H1 (cell line): Measurements from ENCODE around the gene APOC4. TPM values are rescaled to one million over a fixed set of nuclear protein-coding genes. Genes with fewer than 3 reads are reported as not detected.
A peak's percentile ranks its signal among the peaks of the same experiment; 100 is the strongest.

Experiments used
- CTCF ChIA-PET: fragments of 300-600 bp; sonication (Branson Sonifier 250); formaldehyde crosslinking; loops from one replicate; lab custom pipeline; 2021; ENCODE audit not compliant: partially characterized antibody; lab: Charles Lee
- POLR2A ChIA-PET: fragments of 300-600 bp; sonication (Branson Sonifier 250); formaldehyde crosslinking; loops from one replicate; lab custom pipeline; 2021; ENCODE audit warnings: inconsistent platforms; ENCODE audit not compliant: partially characterized antibody; lab: Charles Lee
- DNase-seq, 2 experiments: peaks; one replicate each; pipeline versions ENCODE4 v3.0.0 to v3.0.0-alpha.2; 2010 to 2022; ENCODE audit warnings: low spot score in 2 of 2, low read depth in 1 of 2, mixed read lengths in 1 of 2
- FAIRE-seq: peaks from 2 replicates; lab custom pipeline; 2011; peaks lifted over from hg19 to GRCh38; lab: Jason Lieb, UNC
- H2AFZ ChIP-seq: 2 replicates; pipeline ENCODE4 v1.8.1; 2012; ENCODE audit warnings: low read length, inconsistent platforms
- H2AK5ac ChIP-seq: 2 replicates; pipeline ENCODE4 v1.6.1; 2013; ENCODE audit warnings: low read depth, low read length
- H2BK120ac ChIP-seq: replicated peaks from 2 replicates; pipeline ENCODE3; 2013; ENCODE audit warnings: low read depth, low read length, inconsistent platforms
- H2BK12ac ChIP-seq: 2 replicates; pipeline ENCODE4 v1.6.1; 2013; ENCODE audit warnings: low read depth, low read length
- H2BK15ac ChIP-seq: 2 replicates; pipeline ENCODE4 v1.6.1; 2013; ENCODE audit warnings: low read length
- H2BK20ac ChIP-seq: 2 replicates; pipeline ENCODE4 v1.6.1; 2013; ENCODE audit warnings: low read length
- H2BK5ac ChIP-seq: 2 replicates; pipeline ENCODE4 v1.6.1; 2013; ENCODE audit warnings: low read depth, low read length
- H3K14ac ChIP-seq: 2 replicates; pipeline ENCODE4 v1.6.1; 2013; ENCODE audit warnings: inconsistent platforms; ENCODE audit not compliant: insufficient read length
- H3K18ac ChIP-seq: 2 replicates; pipeline ENCODE4 v1.6.1; 2013; ENCODE audit warnings: low read length; ENCODE audit errors: extremely low read depth
- H3K23ac ChIP-seq: 2 replicates; pipeline ENCODE4 v1.6.1; 2013; ENCODE audit warnings: inconsistent platforms; ENCODE audit not compliant: insufficient read length
- H3K23me2 ChIP-seq: 2 replicates; pipeline ENCODE4 v1.6.1; 2013; ENCODE audit warnings: low read depth, low read length
- H3K27ac ChIP-seq: 2 replicates; pipeline ENCODE4 v1.6.1; 2011; ENCODE audit warnings: low read depth, low read length, inconsistent platforms
- H3K27me3 ChIP-seq, 4 experiments: replicated peaks in 1 of 4; 1 replicate in 1 of 4; 2 replicates in 3 of 4; pipeline versions ENCODE4 v1.6.1 to v1.8.1; 2011 to 2013; ENCODE audit warnings: low read length in 3 of 4, mild to moderate bottlenecking in 3 of 4, inconsistent platforms in 2 of 4, mixed read lengths in 2 of 4, moderate library complexity in 1 of 4; ENCODE audit not compliant: control insufficient read depth in 3 of 4, insufficient read depth in 3 of 4; ENCODE audit errors: extremely low read depth in 1 of 4
- H3K36me3 ChIP-seq, 4 experiments: 2 replicates each; pipeline versions ENCODE4 v1.6.1 to v1.8.1; 2011 to 2013; ENCODE audit warnings: mild to moderate bottlenecking in 4 of 4, low read length in 3 of 4, moderate library complexity in 2 of 4, control low read depth in 1 of 4, inconsistent platforms in 1 of 4; ENCODE audit not compliant: insufficient read depth in 4 of 4, control insufficient read depth in 2 of 4
- H3K4ac ChIP-seq: replicated peaks from 2 replicates; pipeline ENCODE3; 2013; ENCODE audit warnings: low read length, low read depth, mixed read lengths, inconsistent platforms; ENCODE audit not compliant: insufficient read length
- H3K4me1 ChIP-seq, 4 experiments: replicated peaks in 1 of 4; 1 replicate in 1 of 4; 2 replicates in 3 of 4; pipeline versions ENCODE4 v1.6.1 to v1.8.1; 2011 to 2013; ENCODE audit warnings: low read length in 3 of 4, inconsistent platforms in 2 of 4, mixed read lengths in 1 of 4; ENCODE audit not compliant: insufficient read depth in 4 of 4, control insufficient read depth in 3 of 4
- H3K4me2 ChIP-seq, 2 experiments: 2 replicates each; pipeline versions ENCODE4 v1.6.1 to v1.8.1; 2011 to 2013; ENCODE audit warnings: low read depth in 2 of 2, low read length in 2 of 2, control low read depth in 1 of 2, inconsistent platforms in 1 of 2, mild to moderate bottlenecking in 1 of 2; ENCODE audit not compliant: insufficient read depth in 1 of 2
- H3K4me3 ChIP-seq, 4 experiments: fragments of 200-600, 300-600 bp in 1 of 4; sonication (generic), shearing (Covaris generic), sonication (Bioruptor Twin) in 1 of 4; 2 replicates each; pipeline versions ENCODE4 v1.5.1 to v1.8.1; 2011 to 2016; ENCODE audit warnings: low read length in 4 of 4, low read depth in 3 of 4, control low read depth in 2 of 4, inconsistent platforms in 2 of 4, mild to moderate bottlenecking in 2 of 4, mixed read lengths in 1 of 4, moderate library complexity in 1 of 4; ENCODE audit not compliant: insufficient read depth in 2 of 4; ENCODE audit errors: extremely low read depth in 1 of 4
- H3K56ac ChIP-seq: replicated peaks from 2 replicates; pipeline ENCODE3; 2013; ENCODE audit warnings: low read depth, mild to moderate bottlenecking, mixed read lengths, low read length, inconsistent platforms; ENCODE audit not compliant: insufficient read length
- H3K79me1 ChIP-seq: 2 replicates; pipeline ENCODE4 v1.6.1; 2013; ENCODE audit warnings: low read depth, low read length, control low read depth
- H3K79me2 ChIP-seq, 2 experiments: 2 replicates each; pipeline versions ENCODE4 v1.6.1 to v1.8.1; 2012 to 2013; ENCODE audit warnings: low read length in 2 of 2, mild to moderate bottlenecking in 2 of 2, inconsistent platforms in 1 of 2; ENCODE audit not compliant: insufficient read depth in 2 of 2, control insufficient read depth in 1 of 2
- H3K9ac ChIP-seq, 4 experiments: replicated peaks in 1 of 4; 1 replicate in 1 of 4; 2 replicates in 3 of 4; pipeline versions ENCODE4 v1.6.1 to v1.8.1; 2011 to 2013; ENCODE audit warnings: low read depth in 3 of 4, low read length in 3 of 4, control low read depth in 2 of 4, mild to moderate bottlenecking in 2 of 4, moderate library complexity in 2 of 4, inconsistent platforms in 1 of 4; ENCODE audit errors: extremely low read depth in 1 of 4
- H3K9me3 ChIP-seq, 2 experiments: 2 replicates each; pipeline versions ENCODE4 v1.6.1 to v1.8.1; 2012 to 2013; ENCODE audit warnings: mild to moderate bottlenecking in 2 of 2, moderate library complexity in 2 of 2, control low read depth in 1 of 2, inconsistent platforms in 1 of 2, low read depth in 1 of 2, low read length in 1 of 2, mixed read lengths in 1 of 2; ENCODE audit not compliant: insufficient read depth in 2 of 2
- H4K20me1 ChIP-seq, 2 experiments: replicated peaks in 1 of 2; 2 replicates each; pipeline versions ENCODE3 to v1.8.1; 2011 to 2013; ENCODE audit warnings: inconsistent platforms in 2 of 2, low read length in 2 of 2, mild to moderate bottlenecking in 1 of 2; ENCODE audit not compliant: insufficient read depth in 2 of 2, control insufficient read depth in 1 of 2
- H4K5ac ChIP-seq: 2 replicates; pipeline ENCODE4 v1.6.1; 2013; ENCODE audit warnings: low read length, low read depth, mixed read lengths, inconsistent platforms; ENCODE audit not compliant: insufficient read length
- H4K8ac ChIP-seq: 2 replicates; pipeline ENCODE4 v1.8.0; 2013; ENCODE audit warnings: mild to moderate bottlenecking, moderate library complexity, low read length, inconsistent platforms; ENCODE audit not compliant: insufficient read depth; ENCODE audit errors: extremely low read depth
- H4K91ac ChIP-seq: replicated peaks from 2 replicates; pipeline ENCODE3; 2013; ENCODE audit warnings: low read length, mixed read lengths, inconsistent platforms; ENCODE audit not compliant: insufficient read length
- CHD2 ChIP-seq: IDR thresholded peaks from 2 replicates; pipeline ENCODE4 v1.6.1; 2012; ENCODE audit warnings: low read length, improper control_type of control experiment
- CREB1 ChIP-seq: IDR thresholded peaks from 2 replicates; pipeline ENCODE4 v1.6.1; 2012; ENCODE audit warnings: inconsistent platforms
- CTBP2 ChIP-seq: IDR thresholded peaks from 2 replicates; pipeline ENCODE4 v1.7.0; 2011; ENCODE audit warnings: borderline replicate concordance, mild to moderate bottlenecking, moderate library complexity, mixed read lengths, low read length; ENCODE audit not compliant: insufficient read depth, insufficient read length
- E2F6 ChIP-seq: IDR thresholded peaks from 2 replicates; pipeline ENCODE4 v1.6.1; 2012; ENCODE audit warnings: inconsistent platforms
- EGR1 ChIP-seq: IDR thresholded peaks from 2 replicates; pipeline ENCODE4 v1.6.1; 2011; ENCODE audit warnings: low read depth, low read length, borderline replicate concordance
- GABPA ChIP-seq: IDR thresholded peaks from 2 replicates; pipeline ENCODE4 v1.6.1; 2011; ENCODE audit warnings: mild to moderate bottlenecking, low read length, moderate library complexity, borderline replicate concordance; ENCODE audit not compliant: insufficient read depth
- JUND ChIP-seq: IDR thresholded peaks from 2 replicates; pipeline ENCODE4 v1.6.1; 2011; ENCODE audit warnings: mild to moderate bottlenecking, improper control_type of control experiment, low read length
- KDM4A ChIP-seq: IDR thresholded peaks from one replicate; pipeline ENCODE4 v1.7.1; 2012; ENCODE audit warnings: low read depth, mild to moderate bottlenecking, moderate library complexity, low read length, inconsistent platforms; ENCODE audit not compliant: severe bottlenecking
- RFX5 ChIP-seq: IDR thresholded peaks from 2 replicates; pipeline ENCODE4 v1.6.1; 2011; ENCODE audit warnings: low read depth, low read length, improper control_type of control experiment, borderline replicate concordance
- SAP30 ChIP-seq: fragments of 300-600 bp; sonication (generic); IDR thresholded peaks from 2 replicates; pipeline ENCODE4 v1.7.1; 2012; ENCODE audit warnings: low read length, moderate library complexity, mild to moderate bottlenecking, inconsistent platforms; ENCODE audit not compliant: insufficient read depth, insufficient replicate concordance
- SP1 ChIP-seq: IDR thresholded peaks from 2 replicates; pipeline ENCODE4 v1.6.1; 2011; ENCODE audit warnings: low read depth, low read length
- WGBS, 2 experiments: shearing (Covaris generic) in 1 of 2; methylation state at CpG; one replicate each; pipeline versions ENCODE4 v1.1.6 to v1.1.7; 2013 to 2015; ENCODE audit warnings: low lambda C conversion rate in 2 of 2, mixed read lengths in 2 of 2, inconsistent platforms in 1 of 2, low coverage in 1 of 2, missing lambda C conversion rate in 1 of 2; ENCODE audit not compliant: insufficient replicate concordance in 2 of 2, insufficient coverage in 1 of 2, insufficient read length in 1 of 2; ENCODE audit errors: extremely low coverage in 1 of 2, missing lambda C conversion rate in 1 of 2; 5-methylcytosine and 5-hydroxymethylcytosine counted together
- polyA plus RNA-seq, 7 experiments: library from polyadenylated mRNA; depleted of rRNA in 3 of 7; stranded (reverse) in 5 of 7; unstranded in 2 of 7; fragments of >200 nt in 5 of 7; fragments of 200-250 nt in 2 of 7; gene quantifications; 1 replicate in 5 of 7; 2 replicates in 1 of 7; 4 replicates in 1 of 7; pipeline versions ENCODE4 v1.2.1 to v1.2.3, GENCODE V29; 2011 to 2013; ENCODE audit warnings: missing spikeins in 2 of 7, mixed read lengths in 2 of 7
- total RNA-seq: library from RNA; stranded (reverse); fragmentation: NEBNext Ultra II Directional; extraction: Animal tissue kit (Norgen Biotek cat#: 25700); gene quantifications from 2 replicates; pipeline ENCODE4 v1.2.1, GENCODE V29; 2021
- TF ChIP-seq, protein P1 (sequence below): IDR thresholded peaks from 2 replicates; pipeline ENCODE4 v1.6.1; 2012; ENCODE audit warnings: inconsistent platforms

Gene APOC4
- total and polyA plus RNA-seq, 2 of the 8 experiments (the other 6 are each of a cell fraction or from before 2014, with no cell fraction given) = not detected

DNA sequence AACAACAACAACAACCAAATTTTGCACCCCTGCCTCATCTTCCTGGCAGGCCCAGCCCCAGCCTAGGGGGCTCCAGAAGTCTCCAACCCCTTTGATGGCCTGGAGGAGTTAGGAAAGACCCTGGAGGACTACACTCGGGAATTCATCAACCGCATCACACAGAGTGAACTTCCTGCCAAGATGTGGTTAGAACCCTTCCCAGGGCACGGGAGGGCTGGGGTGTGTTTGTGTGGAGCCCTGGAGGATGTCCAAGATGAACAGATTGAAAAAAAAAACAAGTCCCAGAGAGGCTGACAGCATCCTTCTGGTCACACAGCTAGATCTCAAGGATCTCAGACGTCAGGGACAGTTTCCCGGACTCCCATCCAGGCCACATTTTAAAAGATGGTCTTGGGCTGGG lies 14.3 kb upstream of the APOC4 start:
- Histone ChIP-seq H2AK5ac (0 out of 2 replicates have a peak overlapping the region, but pooled peaks have one; percentile 53), H3K18ac (no peak overlapping the region), H3K79me1 (no peaks in the 10 kb centered on the region), H3K4me2 (no peak overlapping the region), H3K9ac (no peak overlapping the region), H2BK15ac (no peak overlapping the region), H2BK20ac (no peak overlapping the region), H2BK120ac (no peak overlapping the region), H3K14ac (no peak overlapping the region), H3K23ac (no peak overlapping the region), H2BK5ac (no peak overlapping the region), H4K20me1 (no peaks in the 10 kb centered on the region), H3K56ac (no peak overlapping the region), H2AFZ (no peak overlapping the region), H4K8ac (no peak overlapping the region; the same call in 1 of the 2 replicates), H3K4me3 (no peak overlapping the region), H3K36me3 (no peaks in the 10 kb centered on the region), H3K27ac (no peak overlapping the region), H3K4me1 (peaks cover 0 to 5% (median 0%) of the 10 kb centered on the region in 4 experiments; a peak in 2 of 7 replicates), H4K91ac (no peak overlapping the region), H3K23me2 (no peaks in the 10 kb centered on the region), H3K9me3 (no peaks in the 10 kb centered on the region), H2BK12ac (no peak overlapping the region; the same call in 1 of the 2 replicates), H3K27me3 (peaks cover 0 to 1% (median 0%) of the 10 kb centered on the region in 4 experiments; a peak in 1 of 7 replicates), H3K79me2 (no peaks in the 10 kb centered on the region), H4K5ac (no peak overlapping the region), H3K4ac (no peak overlapping the region)
- TF ChIP-seq SP1 (no peak), EGR1 (no peak), CHD2 (no peak), RFX5 (no peak), JUND (no peak), KDM4A (no peak), CTBP2 (no peak), GABPA (no peak), CREB1 (no peak), SAP30 (no peak), E2F6 (no peak)
- TF ChIP-seq, protein P1, sequence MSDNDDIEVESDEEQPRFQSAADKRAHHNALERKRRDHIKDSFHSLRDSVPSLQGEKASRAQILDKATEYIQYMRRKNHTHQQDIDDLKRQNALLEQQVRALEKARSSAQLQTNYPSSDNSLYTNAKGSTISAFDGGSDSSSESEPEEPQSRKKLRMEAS = no peak
- ChIA-PET POLR2A (interaction anchor here (1.7 to 2.3 kb wide), 2 partner anchors 12 to 26 kb away, joined by 4 to 6 read pairs; no protein-coding TSS in a partner anchor), CTCF (interaction anchor here (1.2 to 1.8 kb wide), 2 partner anchors 24 to 144 kb away, joined by 3 to 4 read pairs; no protein-coding TSS in a partner anchor)
- DNase-seq (no peak), FAIRE-seq (no peak)
- 94% methylated on average over 5 of the region's 5 CpGs; no CpG with 5 or more reads in 1 of the 2 experiments for WGBS, 2 experiments
